ENCODE measurements around the gene FBXL20.
"Not testable (repeated sequence)": the region's sequence is repeated elsewhere in the genome, so short reads cannot be mapped to it uniquely, and the experiment has no call there.

The FBXL20 gene

GRCh38 chr17:39385040-39385439, 16.4 kb downstream of the FBXL20 start:
- no peak for DNase-seq (ENCODE audit: low read depth in 1 of 2, low spot score in 1 of 2)

- no peak for DNase-seq (ENCODE audit: low read depth in 1 of 2, low spot score in 1 of 2)
Measured at GRCh38 chr17:39380144-39380543, 21.3 kb downstream of the FBXL20 start.

- DNase-seq (ENCODE audit: low read depth in 1 of 2, low spot score in 1 of 2), result no peak
Measured at GRCh38 chr17:39376434-39376833, 25.0 kb downstream of the FBXL20 start.

GRCh38 chr17:39367805-39368204, 33.6 kb downstream of the FBXL20 start:
- not testable (repeated sequence) for DNase-seq (ENCODE audit: low read depth in 1 of 2, low spot score in 1 of 2)

- DNase-seq (ENCODE audit: low read depth in 1 of 2, low spot score in 1 of 2), result no peak
Measured at GRCh38 chr17:39365872-39366271, 35.6 kb downstream of the FBXL20 start.

GRCh38 chr17:39365242-39365641, 36.2 kb downstream of the FBXL20 start:
- DNase-seq (ENCODE audit: low read depth in 1 of 2, low spot score in 1 of 2), result no peak

GRCh38 chr17:39364236-39365025, 37.0 kb downstream of the FBXL20 start:
- no peak for DNase-seq (ENCODE audit: low read depth in 1 of 2, low spot score in 1 of 2)

GRCh38 chr17:39361064-39361463, 40.4 kb downstream of the FBXL20 start:
- DNase-seq (ENCODE audit: low read depth in 1 of 2, low spot score in 1 of 2), result no peak

GRCh38 chr17:39360537-39360936, 40.9 kb downstream of the FBXL20 start:
- no peak for DNase-seq (ENCODE audit: low read depth in 1 of 2, low spot score in 1 of 2)

- no peak for DNase-seq (ENCODE audit: low read depth in 1 of 2, low spot score in 1 of 2)
Measured at GRCh38 chr17:39359994-39360393, 41.4 kb downstream of the FBXL20 start.

GRCh38 chr17:39357986-39358385, 43.4 kb downstream of the FBXL20 start:
- no peak for DNase-seq (ENCODE audit: low read depth in 1 of 2, low spot score in 1 of 2)

GRCh38 chr17:39357488-39357887, 43.9 kb downstream of the FBXL20 start:
- no peak for DNase-seq (ENCODE audit: low read depth in 1 of 2, low spot score in 1 of 2)

GRCh38 chr17:39352986-39353385, 48.4 kb downstream of the FBXL20 start:
- no peak for DNase-seq (ENCODE audit: low read depth in 1 of 2, low spot score in 1 of 2)

- no peak for DNase-seq (ENCODE audit: low read depth in 1 of 2, low spot score in 1 of 2)
Measured at GRCh38 chr17:39352511-39352910, 48.9 kb downstream of the FBXL20 start.

- DNase-seq (ENCODE audit: low read depth in 1 of 2, low spot score in 1 of 2), result no peak
Measured at GRCh38 chr17:39351508-39351907, 49.9 kb downstream of the FBXL20 start.

GRCh38 chr17:39349246-39349645, 52.2 kb downstream of the FBXL20 start:
- DNase-seq (ENCODE audit: low read depth in 1 of 2, low spot score in 1 of 2), result no peak

- not testable (repeated sequence) for DNase-seq (ENCODE audit: low read depth in 1 of 2, low spot score in 1 of 2)
Measured at GRCh38 chr17:39346863-39347262, 54.6 kb downstream of the FBXL20 start.

- no peak for DNase-seq (ENCODE audit: low read depth in 1 of 2, low spot score in 1 of 2)
Measured at GRCh38 chr17:39341541-39341940, 59.9 kb downstream of the FBXL20 start.

GRCh38 chr17:39340731-39341130, 60.7 kb downstream of the FBXL20 start:
- no peak for DNase-seq (ENCODE audit: low read depth in 1 of 2, low spot score in 1 of 2)

GRCh38 chr17:39339272-39339671, 62.2 kb downstream of the FBXL20 start:
- no peak for DNase-seq (ENCODE audit: low read depth in 1 of 2, low spot score in 1 of 2)

- not testable (repeated sequence) for DNase-seq (ENCODE audit: low read depth in 1 of 2, low spot score in 1 of 2)
Measured at GRCh38 chr17:39337649-39338048, 63.8 kb downstream of the FBXL20 start.

GRCh38 chr17:39335704-39336223, 65.7 kb downstream of the FBXL20 start:
- no peak for DNase-seq (ENCODE audit: low read depth in 1 of 2, low spot score in 1 of 2)

Measured in activated T-helper 1 cell treated with anti-CD3 and anti-CD28 coated beads, Interleukin-2, amount 50 U/mL, for 16 hours (primary cell).